Measurements from ENCODE around the gene SCP2.

The SCP2 gene

GRCh38 chr1:53082826-53083455 is 155.9 kb downstream of the SCP2 start:
- no peak for DNase-seq (ENCODE audit: low read depth)

GRCh38 chr1:53083636-53084588 is 156.8 kb downstream of the SCP2 start:
- DNase-seq (ENCODE audit: low read depth) = no peak

DNA sequence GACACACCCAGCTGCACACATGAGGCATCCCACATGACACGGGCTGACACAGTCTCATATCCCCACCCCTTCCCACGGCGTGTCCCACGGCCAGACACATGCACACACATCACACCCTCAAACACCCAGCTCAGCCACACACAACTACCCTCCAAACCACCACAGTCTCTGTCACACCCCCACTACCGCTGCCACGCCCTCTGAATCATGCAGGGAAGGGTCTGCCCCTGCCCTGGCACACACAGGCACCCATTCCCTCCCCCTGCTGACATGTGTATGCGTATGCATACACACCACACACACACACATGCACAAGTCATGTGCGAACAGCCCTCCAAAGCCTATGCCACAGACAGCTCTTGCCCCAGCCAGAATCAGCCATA is 157.5 kb downstream of the SCP2 start:
- no peak for DNase-seq (ENCODE audit: low read depth)

- no peak for DNase-seq (ENCODE audit: low read depth)
Observed at GRCh38 chr1:53085405-53085804, 158.3 kb downstream of the SCP2 start.

- DNase-seq (ENCODE audit: low read depth) = no peak
Observed at GRCh38 chr1:53086491-53087070, 159.5 kb downstream of the SCP2 start.

GRCh38 chr1:53087332-53088285 is 160.5 kb downstream of the SCP2 start:
- DNase-seq (ENCODE audit: low read depth) = no peak

DNA sequence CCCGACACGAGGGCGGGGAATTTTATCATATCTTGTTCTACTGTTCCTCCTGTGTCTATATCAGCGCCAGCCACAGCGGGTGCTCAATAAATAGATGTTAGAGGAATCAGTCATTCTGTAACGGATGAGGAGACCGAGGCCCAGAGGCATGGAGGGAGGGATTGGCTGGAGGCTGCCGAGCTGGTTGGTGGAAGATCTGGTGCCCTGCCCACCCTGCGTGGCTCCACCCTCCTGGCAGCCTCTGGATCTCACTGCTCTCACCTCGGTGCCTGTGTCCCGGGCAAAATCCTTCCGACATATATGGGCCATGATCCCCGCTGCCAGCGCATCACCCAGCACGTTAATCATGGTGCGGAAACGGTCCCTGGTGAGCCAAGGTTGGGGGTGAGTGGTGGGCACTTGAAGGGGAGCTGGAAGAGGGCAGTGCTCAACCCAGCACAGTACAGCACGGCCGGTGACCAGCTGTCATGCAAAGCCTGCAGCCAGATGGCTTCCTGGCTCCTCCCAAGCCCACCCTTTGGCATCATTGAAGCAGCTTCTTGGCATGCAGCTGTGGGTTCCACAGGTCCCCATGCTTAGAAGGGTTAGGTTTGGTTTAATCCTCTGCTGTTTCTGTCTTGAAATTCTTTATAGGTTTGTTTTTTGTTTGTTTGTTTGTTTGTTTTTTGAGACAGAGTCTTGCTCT is 161.7 kb downstream of the SCP2 start:
- DNase-seq (ENCODE audit: low read depth) = no peak

- no peak for DNase-seq (ENCODE audit: low read depth)
Observed at GRCh38 chr1:53089478-53090226, 162.6 kb downstream of the SCP2 start.

DNA sequence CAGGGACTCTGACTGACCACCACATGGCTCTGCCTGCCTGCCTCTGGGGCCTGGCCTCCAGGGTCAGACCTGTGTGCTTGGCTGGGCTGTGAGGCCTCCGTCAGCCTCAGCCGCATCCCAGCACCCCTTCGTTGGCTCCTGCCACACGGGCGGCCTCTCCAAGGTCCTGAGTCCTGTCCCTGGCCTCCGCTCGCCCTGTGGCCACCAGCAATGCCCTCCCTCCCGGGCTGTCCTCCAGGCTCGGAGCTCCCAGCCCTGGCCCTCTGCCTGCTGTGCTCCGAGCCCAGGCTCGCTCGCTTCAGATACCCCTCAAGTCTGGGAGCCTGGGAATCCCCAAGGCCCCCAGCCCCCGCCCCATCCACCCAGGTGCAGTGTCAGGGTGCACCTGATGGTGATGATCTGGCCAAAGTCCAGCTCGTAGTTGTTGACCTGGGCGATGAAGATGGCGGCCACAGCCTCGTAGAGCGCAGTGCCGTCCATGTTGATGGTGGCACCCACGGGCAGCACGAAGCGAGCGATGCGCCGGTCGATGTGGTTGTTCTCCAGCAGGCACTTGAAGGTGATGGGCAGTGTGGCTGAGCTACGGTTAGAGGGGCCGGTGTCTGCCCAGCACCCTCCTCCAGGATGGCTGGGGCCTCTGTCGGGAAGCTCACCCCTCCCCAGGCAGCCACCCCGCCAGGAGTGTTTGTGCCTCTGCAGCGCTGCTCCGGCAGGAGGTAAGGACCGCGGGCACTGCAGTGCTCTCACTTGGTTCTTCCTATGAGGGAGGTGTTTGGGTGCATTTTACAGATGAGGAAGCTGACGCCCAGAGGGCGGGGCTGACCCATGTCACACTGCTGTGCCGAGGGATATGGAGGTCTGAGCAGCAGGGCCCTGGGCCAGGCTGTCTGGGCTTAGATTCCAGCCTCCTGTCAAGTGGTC is 163.4 kb downstream of the SCP2 start:
- DNase-seq (ENCODE audit: low read depth) = no peak

- no peak for DNase-seq (ENCODE audit: low read depth)
Observed at GRCh38 chr1:53091841-53092645, 165.0 kb downstream of the SCP2 start.

DNA sequence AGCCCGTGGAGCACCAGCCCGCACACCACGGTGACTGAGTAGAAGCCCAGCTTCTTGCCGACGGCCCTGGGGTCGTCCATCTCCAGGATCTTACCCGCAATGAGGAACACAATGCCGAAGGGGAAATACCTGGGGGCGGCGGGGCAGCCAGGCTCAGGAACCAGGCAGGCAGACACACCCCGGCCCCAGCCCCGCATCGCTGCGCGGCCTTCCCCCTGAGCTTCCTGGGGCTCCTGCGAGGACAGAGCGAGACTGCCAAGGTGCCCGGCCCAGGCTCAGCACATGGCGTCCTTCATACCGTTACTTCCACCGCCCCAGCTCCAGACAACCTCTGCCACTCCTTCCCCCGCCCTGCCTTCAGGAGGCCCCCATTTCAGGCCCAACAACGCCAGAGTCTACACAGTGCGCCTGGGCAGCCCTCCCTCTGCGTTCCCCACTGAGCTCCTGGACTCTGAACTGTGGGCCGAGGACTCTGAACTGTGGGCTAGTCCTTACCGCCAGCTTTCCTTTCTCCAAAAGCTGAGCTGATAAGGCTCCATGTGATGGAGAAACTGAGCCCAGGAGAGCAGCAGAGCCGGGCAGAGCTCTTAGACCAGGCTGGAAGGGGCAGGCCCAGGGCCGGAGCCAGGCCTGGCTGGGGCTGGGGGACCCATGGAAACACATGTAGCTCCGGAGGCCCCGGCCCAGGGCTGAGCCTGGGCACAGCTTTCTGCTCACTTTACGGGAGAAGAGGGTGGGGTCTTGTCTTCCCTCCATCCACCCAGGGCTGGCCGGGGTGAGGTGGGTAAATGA is 165.8 kb downstream of the SCP2 start:
- DNase-seq (ENCODE audit: low read depth) = no peak

DNA sequence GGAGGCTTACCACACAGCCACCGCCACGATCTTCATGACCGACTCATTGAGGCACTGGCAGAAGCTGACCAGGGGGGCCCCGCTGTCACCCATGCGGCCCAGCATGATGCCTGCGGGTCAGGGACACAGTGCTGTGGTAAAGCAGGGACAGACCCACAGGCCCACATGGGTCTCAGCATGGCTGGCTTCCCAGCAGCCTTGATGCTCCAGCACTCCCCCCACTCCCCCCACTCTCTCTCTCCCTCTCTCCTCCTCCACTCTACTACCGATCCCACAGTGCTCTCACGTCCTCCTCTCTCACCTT is 166.3 kb downstream of the SCP2 start:
- no peak for DNase-seq (ENCODE audit: low read depth)

DNA sequence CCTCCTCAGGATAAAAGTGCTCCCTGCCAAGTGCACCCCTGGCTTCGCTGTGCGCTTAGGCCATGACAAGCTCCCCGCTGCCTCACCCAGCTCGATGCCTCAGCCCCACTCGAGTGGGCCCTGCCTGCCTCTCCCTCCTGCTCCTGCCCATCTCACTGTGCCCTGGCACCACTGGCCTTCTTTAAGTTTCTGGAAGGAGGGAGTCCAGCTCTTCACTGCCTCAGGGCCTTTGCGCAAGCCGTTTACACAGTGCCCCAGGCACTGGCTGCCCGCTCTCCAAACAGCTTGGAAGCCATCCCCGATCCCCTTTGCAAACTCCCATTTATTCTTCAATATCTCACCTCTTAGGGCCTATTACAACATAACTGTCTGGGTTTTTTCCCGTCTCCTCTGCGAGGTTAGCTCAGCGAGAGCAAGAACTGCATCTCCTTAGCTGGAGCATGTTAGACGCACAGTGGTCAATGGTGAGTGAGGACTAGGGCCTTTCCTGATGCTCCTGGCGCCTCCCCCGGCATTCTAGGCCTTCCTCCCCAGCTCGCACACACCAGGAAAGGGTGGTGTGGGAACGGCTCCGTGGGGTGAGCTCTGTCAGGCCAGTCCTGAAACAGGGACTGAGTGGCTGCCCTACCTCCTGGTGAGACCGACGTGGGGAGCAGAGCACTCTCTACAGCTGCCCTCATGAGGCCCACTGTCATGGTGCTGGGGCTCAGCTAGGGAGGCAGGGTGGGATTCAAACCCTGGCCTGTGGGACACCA is 166.9 kb downstream of the SCP2 start:
- no peak for DNase-seq (ENCODE audit: low read depth)

DNA sequence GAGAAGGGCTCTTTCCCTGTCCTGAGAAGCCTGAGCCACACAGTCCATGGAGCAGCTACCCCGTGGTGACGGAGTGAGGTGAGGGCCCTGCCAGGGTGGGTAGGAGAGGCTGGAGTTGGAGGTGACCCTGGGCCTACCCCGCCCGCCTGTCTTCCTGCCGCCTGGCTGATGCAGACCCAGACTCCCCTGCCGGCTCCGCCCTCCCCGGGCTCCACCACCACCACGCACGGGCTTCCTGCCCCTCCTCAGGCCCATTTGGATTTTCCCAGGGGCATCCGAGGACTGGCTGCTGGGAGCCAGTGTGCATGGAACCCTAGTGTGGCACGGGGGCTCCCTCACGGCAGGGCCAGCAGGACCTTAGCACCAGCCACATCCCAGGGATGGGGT is 167.4 kb downstream of the SCP2 start:
- DNase-seq (ENCODE audit: low read depth) = no peak
